ENCODE measurements around the gene PRR13.

- TF ChIP-seq CTCF (IDR thresholded peaks at IDR 0.05) = no peak
- no peak for TF ChIP-seq POLR2A (IDR thresholded peaks at IDR 0.05)
Observed at GRCh38 chr12:53485955-53486735, 44.6 kb downstream of the PRR13 start.
